T-helper 2 cell (primary cell): ENCODE measurements around the gene AGFG2.

Source experiments
- DNase-seq, 5 experiments: peaks; one replicate each; pipeline versions ENCODE4 v3.0.0 to v3.0.0-alpha.2; 2012 to 2022

The AGFG2 gene

DNA sequence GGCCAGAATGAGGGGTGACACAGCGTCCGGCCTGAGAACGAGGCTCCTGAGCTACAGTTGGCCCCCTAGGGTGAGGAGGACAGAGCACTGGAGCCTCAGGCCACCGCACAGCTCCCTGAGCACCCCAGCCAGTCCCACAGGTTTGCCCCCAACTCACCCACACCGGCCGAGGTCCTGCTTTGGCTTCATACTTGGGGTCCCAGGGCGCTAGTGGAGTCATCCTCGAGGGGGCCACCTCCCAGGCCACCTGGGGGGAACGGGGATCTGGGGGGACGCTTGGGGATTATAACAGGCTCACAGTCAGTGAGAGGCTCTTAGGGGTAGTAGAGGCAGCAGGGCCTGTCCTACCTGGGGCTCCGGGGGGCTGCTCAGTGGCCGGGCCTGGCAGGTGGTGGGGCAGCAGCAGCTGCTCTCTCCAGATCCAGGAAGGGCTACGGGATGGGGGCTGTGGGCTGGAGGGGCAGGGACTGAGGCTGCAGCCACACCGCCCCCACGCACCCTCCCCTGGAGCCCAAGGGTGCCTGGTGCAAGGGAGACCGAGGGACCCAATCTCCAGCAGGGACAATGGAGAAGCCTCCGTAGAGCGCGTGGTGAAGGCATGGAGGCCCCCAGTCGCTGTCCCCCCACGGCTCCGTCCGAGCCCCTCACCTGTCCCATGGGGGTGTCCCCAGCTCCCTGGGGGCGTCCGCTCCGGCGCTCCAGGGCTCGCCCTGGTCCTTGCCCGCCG is 34.1 kb downstream of the AGFG2 start:
- no peak for DNase-seq

GRCh38 chr7:100573691-100574361 is 34.8 kb downstream of the AGFG2 start, which contains the start of gene SAP25:
Gene SAP25 (minus strand): TSS chr7:100573900. CDS start chr7:100573742, 158 bp downstream.
- no peak for DNase-seq

GRCh38 chr7:100574362-100575205 is 35.6 kb downstream of the AGFG2 start:
- no peak for DNase-seq

DNA sequence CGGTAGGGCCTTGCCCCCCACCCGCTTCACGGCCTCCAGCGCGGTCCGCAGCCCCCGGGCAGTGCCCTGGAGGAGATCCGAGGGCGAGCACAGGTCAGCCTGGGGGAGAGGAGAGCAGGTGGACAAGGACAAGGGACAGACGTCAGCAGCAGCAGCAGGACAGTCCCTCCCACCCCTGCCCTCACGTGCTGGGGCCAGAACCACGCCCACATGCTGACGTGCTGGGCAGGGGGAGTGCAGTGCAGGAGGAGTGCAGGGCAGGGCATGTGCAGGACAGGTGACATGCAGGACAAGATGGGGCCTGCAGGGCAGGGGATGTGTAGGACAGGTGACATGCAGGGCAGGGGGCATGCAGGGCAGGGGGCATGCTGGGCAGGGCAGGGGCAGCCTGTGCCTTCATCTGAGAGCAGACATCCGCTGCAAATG is 36.2 kb downstream of the AGFG2 start:
- DNase-seq = no peak

DNA sequence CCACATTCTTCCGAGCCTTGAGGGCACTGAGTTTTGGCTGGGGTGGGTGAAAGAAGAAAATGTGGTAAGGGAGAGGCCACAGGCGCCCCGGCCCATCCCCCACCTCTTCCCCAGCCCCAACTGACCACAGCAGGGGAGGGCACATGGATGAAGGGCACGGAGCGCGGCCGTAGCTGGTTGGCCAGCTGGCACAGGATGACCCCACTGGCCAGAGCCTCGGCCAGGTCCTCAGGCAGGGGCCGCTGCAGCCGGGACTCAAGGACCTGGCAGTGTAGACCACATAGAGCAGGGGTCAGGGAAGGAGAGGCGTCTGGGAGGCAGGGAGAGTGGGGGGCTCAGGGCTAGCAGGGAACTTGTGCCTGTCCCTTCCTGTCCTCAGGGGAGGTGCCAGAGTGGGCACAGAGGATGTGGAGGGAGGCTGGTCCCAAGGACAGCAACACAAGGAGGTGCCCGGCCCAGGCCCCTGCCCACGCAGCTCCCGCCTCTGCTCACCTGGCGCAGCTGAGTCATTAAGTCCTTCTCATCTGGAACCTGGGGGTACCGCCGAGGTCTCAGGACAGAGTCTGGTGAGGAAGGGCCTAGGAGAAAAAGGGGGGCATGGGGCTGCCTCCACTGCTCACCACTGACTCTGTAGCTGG is 36.9 kb downstream of the AGFG2 start:
- DNase-seq = no peak

- DNase-seq = no peak
These were observed 37.5 kb downstream of the AGFG2 start for GRCh38 chr7:100576384-100576993.

- DNase-seq = no peak
These were observed 38.1 kb downstream of the AGFG2 start for GRCh38 chr7:100577103-100577502.

GRCh38 chr7:100577507-100577906 is 38.5 kb downstream of the AGFG2 start:
- no peak for DNase-seq

GRCh38 chr7:100578246-100579183 is 39.5 kb downstream of the AGFG2 start:
- no peak for DNase-seq

DNA sequence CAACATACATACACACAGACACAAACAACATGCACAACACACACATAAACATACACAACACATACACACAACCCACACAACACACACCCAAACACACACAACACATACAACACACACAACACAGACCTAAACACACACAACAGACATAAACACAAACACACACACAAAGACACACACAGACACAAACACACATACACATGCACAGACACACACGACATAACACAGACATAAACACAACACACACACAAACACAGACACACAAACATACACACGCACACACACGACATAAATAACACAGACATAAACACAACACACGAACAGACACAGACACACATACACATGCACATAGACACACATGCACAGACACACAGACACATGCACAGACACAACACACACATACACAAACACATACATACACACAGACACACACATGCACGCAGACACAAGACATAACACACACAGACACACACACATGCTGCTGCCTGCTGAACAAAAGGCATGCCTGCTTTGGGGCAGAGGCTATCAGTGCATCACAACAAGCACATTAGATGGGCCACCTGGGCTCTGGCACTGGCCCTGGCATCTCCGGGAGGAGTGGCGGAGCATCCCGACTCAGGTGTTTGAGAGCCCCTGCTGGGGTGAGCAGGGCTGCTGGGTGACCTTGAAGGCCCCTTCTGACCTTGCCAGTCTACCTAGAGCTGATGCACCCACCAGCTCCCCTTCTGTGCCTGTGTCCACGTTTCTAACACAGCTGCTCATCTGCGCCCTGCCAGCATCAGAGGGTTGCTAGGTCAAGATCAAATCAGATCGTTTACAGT is 41.7 kb downstream of the AGFG2 start:
- DNase-seq = no peak

DNA sequence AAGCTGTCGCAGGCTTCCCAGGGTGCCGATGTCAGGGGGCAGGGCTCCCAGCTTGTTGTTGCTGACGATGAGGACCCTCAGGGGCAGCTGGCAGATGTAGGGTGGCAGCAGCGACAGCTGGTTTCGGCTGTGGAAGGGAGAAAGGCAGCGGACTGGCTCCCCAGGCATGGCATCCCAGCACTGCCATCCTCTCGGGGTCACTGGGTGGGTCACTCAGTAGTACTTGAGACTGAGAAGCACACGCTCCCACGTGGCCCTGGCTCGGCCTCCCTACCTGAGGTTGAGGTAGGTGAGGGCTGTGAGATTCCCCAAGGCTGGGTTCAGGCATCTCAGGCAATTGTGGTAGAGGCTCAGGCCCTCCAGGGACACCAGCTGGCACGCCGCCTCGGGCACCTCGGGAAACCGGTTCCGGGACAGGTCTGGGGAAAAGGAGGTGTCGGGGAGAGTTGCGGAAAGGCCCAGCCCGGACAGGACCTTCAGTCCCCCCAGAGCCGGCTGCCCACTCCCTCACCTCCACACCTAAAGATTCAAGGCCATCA is 43.1 kb downstream of the AGFG2 start:
- no peak for DNase-seq

- DNase-seq = no peak
These were observed 43.6 kb downstream of the AGFG2 start for GRCh38 chr7:100582650-100583049.

DNA sequence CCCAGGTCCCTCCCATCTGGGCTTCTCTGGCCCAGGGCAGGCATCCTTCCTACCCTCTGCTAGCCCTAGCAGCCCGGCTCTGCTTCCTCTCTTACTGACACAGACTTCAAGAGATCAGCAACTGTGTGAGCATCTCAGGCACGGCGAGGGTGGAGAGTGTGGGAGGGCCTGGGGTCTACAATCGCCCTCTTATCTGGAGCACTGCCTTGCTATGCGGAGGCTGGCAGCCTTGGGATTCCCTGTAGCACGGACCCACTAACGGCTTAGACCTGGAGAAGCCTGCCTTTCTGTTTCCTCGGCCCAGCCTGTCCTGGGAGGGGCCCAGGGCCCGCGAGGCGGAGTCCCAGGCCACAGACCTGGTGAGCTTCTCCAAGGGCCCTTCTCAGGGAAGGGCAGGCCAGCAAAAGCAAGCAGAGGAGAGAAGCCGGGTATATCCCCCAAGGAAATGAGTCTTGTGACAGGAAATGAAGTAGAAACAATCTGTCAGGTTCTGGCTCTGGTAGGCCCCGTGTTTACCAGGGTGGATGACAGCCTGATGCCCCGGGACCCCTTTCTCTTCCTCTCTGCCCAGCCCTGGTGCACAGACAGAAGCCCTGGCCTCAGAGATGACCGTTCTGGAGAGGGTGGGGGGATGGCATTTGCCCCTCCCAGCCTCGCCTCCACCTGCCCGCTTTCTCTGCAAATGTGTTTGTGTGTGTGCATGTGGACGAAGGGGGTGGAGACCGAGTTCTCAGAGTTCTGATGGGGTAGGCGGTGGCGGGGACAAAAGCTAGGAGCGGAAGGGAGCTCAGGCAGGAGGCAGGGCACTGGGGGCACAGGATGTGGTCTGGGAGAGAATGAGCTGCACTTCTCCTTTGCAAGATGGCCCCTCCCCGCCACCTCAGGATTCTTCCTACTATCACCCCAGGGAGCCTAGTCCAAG is 44.4 kb downstream of the AGFG2 start:
- DNase-seq = peak in 4 of 5 experiments; percentile 40 to 90 (median 57)

- DNase-seq = no peak
These were observed 45.2 kb downstream of the AGFG2 start for GRCh38 chr7:100584054-100584682.

DNA sequence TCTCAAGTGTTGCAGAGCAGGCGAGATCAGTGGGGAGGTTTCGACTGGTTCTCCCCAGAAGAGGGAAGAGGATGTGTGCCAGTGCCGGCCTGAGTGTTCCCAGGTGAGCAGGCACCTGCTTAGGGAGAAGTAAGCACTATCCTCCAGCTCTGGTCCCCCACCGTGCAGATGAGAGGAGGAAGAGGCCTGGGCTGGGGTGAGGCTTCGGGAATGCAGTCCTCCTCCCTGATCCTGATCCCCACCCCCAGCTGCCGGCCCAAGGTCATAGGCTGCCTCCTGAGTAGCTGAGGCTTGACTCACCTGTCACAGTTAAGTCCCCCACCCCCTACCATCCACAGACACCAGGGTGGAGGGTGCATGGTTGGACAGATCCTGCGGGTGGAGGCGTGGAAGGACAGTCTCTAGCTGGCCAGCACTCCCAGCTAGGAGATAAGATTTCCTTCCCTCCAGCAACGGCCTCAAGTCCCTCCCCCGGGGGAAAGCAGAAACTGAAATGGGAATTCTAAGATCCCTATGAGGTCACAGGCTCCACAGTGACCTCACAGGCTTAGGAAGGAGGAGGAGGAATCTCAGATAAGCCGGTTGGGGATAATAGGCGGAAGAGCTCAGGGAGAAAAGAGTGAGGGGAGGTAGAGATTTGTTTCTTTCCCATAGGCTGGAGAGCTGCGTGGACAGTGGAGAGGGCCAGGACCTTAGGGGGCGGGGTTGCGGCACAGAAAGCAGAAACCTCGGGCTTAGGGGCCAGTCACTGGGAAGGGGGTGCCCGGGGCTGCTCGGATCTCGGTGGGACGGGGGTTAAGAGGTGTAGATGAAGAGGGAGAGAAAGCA is 45.9 kb downstream of the AGFG2 start:
- no peak for DNase-seq

DNA sequence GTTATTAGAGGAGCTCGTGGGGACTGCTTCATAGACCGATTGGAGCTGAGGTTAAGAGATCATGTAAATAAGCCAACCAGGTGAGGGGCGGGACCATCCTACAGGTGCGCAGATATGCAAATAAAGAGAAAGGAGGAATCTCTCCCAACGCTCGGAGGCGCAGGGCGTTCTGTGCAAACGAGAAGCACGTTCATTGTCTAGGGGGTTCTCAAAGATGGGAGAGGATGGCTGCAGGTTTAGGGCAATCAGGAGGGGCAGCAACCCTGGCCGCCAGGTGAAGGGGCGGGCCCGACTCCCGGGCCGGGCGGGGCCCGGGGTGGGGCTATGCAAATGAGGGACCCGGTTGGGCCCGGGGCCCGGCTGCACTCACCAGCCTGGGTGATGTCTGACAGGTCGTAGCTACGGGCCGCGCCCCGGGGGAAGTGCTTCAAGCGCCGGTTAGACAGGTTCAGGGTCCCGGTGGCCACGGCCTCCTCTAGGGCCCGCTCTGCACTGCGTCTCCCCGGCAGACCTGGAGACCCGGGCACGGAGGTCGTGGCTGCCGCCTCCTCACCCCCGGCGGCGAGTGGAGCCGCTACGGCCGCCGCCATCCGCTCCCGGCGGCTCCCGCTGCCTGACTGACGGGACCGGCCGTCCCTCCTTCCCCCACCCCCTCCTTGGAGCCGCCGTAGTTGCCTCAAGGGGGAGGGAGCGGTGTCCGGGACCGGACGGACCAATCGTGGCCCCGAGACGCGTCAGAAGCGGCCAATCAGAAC is 46.7 kb downstream of the AGFG2 start, which contains the start of gene LRCH4:
TSS of gene LRCH4 (minus strand) at position 619 of the 755 bp plus-strand sequence. CDS start at position 590, 29 bp downstream.
- peak in 3 of 5 experiments; percentile 39 to 66 (median 58) for DNase-seq
